ENCODE data around the gene WDR41. TPM values are rescaled to one million over a fixed set of nuclear protein-coding genes. Genes with fewer than 3 reads are reported as not detected.
"Not testable (repeated sequence)": the region's sequence is repeated elsewhere in the genome, so short reads cannot be mapped to it uniquely, and the experiment has no call there.

Gene WDR41
- total RNA-seq, 4 donors from 2014 or later = 32.1 to 43.1 (median 39.5) TPM

DNA sequence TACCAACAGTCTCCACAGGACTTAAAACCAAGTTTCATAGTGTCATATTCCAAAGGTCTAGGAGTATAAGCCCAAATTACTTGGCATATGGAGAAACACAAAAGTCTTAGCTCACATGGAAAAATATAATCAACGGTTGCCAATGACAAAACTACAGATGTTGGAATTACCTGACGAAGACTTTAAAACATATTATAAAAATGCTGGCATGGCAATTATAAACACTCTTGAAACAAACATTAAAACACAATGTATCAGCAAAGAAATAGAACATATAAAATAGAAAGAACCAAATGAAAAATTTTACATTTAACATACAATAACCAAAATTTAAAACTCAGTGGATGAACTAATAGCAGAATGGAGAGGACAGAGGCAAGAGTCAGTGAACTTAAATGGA is 7.9 kb upstream of the WDR41 start:
- Histone ChIP-seq H3K27me3 (no peaks in the 10 kb centered on the region), H3K4me3 (no peak overlapping the region), H3K4me1 (no peaks in the 10 kb centered on the region), H3K36me3 (no peaks in the 10 kb centered on the region), H3K27ac (no peak overlapping the region), H3K9me3 (no peaks in the 10 kb centered on the region)
- TF ChIP-seq, protein P1, sequence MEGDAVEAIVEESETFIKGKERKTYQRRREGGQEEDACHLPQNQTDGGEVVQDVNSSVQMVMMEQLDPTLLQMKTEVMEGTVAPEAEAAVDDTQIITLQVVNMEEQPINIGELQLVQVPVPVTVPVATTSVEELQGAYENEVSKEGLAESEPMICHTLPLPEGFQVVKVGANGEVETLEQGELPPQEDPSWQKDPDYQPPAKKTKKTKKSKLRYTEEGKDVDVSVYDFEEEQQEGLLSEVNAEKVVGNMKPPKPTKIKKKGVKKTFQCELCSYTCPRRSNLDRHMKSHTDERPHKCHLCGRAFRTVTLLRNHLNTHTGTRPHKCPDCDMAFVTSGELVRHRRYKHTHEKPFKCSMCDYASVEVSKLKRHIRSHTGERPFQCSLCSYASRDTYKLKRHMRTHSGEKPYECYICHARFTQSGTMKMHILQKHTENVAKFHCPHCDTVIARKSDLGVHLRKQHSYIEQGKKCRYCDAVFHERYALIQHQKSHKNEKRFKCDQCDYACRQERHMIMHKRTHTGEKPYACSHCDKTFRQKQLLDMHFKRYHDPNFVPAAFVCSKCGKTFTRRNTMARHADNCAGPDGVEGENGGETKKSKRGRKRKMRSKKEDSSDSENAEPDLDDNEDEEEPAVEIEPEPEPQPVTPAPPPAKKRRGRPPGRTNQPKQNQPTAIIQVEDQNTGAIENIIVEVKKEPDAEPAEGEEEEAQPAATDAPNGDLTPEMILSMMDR (IDR thresholded peaks at IDR 0.05) = no peak
- TF ChIP-seq EP300 (IDR thresholded peaks at IDR 0.05) = no peak
- no peak for TF ChIP-seq POLR2AphosphoS5 (IDR thresholded peaks at IDR 0.05)
- no peak for TF ChIP-seq POLR2A (IDR thresholded peaks at IDR 0.05)
- WGBS = 96% methylated on average over 2 of the region's 2 CpGs
- no peak for DNase-seq (ENCODE audit: low spot score in 2 of 2)

DNA sequence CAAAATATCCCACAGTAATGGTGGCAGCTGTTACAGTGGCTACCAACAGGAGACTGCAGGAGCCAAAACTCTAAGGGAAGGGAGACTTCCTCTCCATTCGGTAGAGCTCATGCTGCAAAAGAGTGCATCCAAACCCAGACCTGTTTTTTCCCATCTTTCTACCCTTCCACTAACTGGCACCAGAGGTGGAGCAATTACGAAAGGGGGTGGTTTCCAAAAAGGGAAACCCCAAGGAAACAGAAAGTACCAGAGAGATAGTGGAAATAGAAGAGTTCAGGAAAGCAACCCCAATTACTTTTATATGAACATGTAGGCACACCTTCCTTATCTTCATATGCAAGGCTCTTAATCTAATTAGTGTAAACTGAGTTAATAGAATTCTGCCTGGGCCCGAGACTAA is 7.3 kb upstream of the WDR41 start:
- Histone ChIP-seq H3K27me3 (no peaks in the 10 kb centered on the region), H3K27ac (no peak overlapping the region), H3K9me3 (no peaks in the 10 kb centered on the region), H3K4me3 (no peak overlapping the region), H3K4me1 (no peaks in the 10 kb centered on the region), H3K36me3 (no peaks in the 10 kb centered on the region)
- no peak for DNase-seq (ENCODE audit: low spot score in 2 of 2)
- WGBS = 60% methylated on average over 3 of the region's 3 CpGs
- TF ChIP-seq POLR2AphosphoS5 (IDR thresholded peaks at IDR 0.05) = no peak
- TF ChIP-seq POLR2A (IDR thresholded peaks at IDR 0.05) = no peak
- TF ChIP-seq, protein P1 (IDR thresholded peaks at IDR 0.05) = no peak
- TF ChIP-seq EP300 (IDR thresholded peaks at IDR 0.05) = no peak

DNA sequence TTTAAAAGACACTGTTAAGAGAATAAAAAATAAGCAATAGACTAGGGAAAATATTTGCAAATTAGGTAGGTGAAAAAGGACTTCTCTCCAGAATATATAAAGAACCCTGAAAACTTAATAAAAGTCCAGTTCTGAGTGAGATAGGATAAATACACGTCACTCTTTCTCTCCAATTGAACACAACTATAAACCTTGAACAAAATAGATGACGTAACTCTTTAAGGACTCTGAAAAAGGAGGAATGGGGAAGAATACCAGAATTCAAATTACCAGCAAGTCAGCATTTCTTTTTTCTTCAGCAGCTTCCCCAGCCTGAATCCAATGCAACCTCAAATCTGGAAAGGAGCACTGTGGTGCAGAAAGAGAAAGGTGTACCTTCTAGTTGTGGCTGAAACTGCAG is 6.8 kb upstream of the WDR41 start:
- TF ChIP-seq EP300 (IDR thresholded peaks at IDR 0.05) = no peak
- TF ChIP-seq, protein P1 (IDR thresholded peaks at IDR 0.05) = no peak
- no peak for TF ChIP-seq POLR2A (IDR thresholded peaks at IDR 0.05)
- no peak for TF ChIP-seq POLR2AphosphoS5 (IDR thresholded peaks at IDR 0.05)
- Histone ChIP-seq H3K27me3 (no peaks in the 10 kb centered on the region), H3K27ac (no peak overlapping the region), H3K4me3 (no peak overlapping the region), H3K9me3 (no peaks in the 10 kb centered on the region), H3K36me3 (no peaks in the 10 kb centered on the region), H3K4me1 (no peaks in the 10 kb centered on the region)
- no peak for DNase-seq (ENCODE audit: low spot score in 2 of 2)
- 79% methylated on average over 2 of the region's 2 CpGs for WGBS

DNA sequence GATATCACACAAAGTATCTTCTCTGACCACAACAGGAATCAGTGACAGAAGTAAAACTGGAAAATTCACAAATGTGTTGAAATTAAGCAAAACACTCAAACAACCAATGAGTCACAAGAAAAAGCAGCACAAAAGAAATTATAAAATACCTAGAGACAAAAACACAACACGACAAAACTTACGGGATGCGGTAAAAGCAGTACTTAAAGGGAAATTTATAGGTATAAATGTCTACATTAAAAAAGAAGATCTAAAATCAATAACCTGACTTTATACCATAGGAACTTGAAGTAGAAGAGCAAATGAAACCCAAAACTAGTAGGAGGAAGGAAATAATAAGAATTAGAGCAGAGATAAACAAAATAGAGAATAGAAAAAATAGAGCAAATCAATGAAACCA is 2.8 kb upstream of the WDR41 start:
- Histone ChIP-seq H3K27me3 (no peaks in the 10 kb centered on the region), H3K4me1 (peaks cover 3% of the 10 kb centered on the region), H3K9me3 (no peaks in the 10 kb centered on the region), H3K4me3 (no peak overlapping the region), H3K27ac (no peak overlapping the region), H3K36me3 (no peaks in the 10 kb centered on the region)
- TF ChIP-seq POLR2A (IDR thresholded peaks at IDR 0.05) (no peak), POLR2AphosphoS5 (IDR thresholded peaks at IDR 0.05) (no peak), EP300 (IDR thresholded peaks at IDR 0.05) (no peak)
- TF ChIP-seq, protein P1 (IDR thresholded peaks at IDR 0.05) = no peak
- no peak for DNase-seq (ENCODE audit: low spot score in 2 of 2)
- 96% methylated on average over 3 of the region's 3 CpGs for WGBS

DNA sequence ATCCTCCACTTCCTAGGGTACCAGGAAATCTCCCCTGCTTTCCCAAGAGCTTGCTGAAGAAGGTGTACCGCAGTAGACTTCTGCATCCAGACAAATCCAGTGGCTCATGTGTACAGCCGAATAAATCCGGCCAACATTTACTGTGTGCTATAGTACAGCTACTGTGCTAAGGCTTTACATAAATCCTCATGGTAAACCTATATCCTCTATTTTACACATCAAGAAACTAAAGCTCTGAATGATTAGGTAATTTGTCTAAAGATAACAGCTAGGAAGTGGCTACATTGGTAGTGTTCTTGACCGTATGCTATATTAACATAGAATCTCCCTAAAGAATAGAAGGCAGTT is 511 bp upstream of the WDR41 start:
- no peaks in the 10 kb centered on the region for H3K9me3 ChIP-seq
- H3K4me1 ChIP-seq = peaks cover 3% of the 10 kb centered on the region
- peak overlapping the region; percentile 86 for H3K4me3 ChIP-seq
- WGBS = 35% methylated on average over 4 of the region's 4 CpGs
- TF ChIP-seq EP300 (IDR thresholded peaks at IDR 0.05) (no peak), POLR2AphosphoS5 (IDR thresholded peaks at IDR 0.05) (no peak), POLR2A (IDR thresholded peaks at IDR 0.05) (no peak)
- TF ChIP-seq, protein P1 (IDR thresholded peaks at IDR 0.05) = no peak
- H3K36me3 ChIP-seq = no peaks in the 10 kb centered on the region
- no peak for DNase-seq (ENCODE audit: low spot score in 2 of 2)
- no peaks in the 10 kb centered on the region for H3K27me3 ChIP-seq
- no peak overlapping the region for H3K27ac ChIP-seq

DNA sequence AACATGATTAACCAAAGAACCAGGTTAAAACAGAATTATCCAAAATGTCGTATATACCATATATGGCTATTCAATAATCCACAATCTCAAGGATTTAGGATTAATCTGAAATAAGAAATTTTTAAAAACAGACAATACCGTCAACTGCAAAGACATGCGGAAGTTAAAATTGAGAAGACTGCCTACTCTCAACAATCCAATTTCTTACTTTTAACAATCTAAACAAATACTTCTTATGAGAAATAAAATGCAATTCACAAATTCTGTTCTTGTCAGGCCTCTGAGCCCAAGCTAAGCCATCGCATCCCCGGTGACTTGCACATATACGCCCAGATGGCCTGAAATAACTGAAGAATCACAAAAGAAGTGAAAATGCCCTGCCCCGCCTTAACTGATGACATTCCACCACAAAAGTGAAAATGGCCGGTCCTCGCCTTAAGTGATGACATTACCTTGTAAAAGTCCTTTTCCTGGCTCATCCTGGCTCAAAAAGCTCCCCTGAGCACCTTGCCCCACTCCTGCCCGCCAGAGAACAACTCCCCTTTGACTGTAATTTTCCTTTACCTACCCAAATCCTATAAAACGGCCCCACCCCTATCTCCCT is 1.3 kb downstream of the WDR41 start:
- H3K27me3 ChIP-seq; H3K36me3 ChIP-seq; H3K9me3 ChIP-seq; DNase-seq (ENCODE audit: low spot score in 2 of 2): not testable (repeated sequence)
- H3K4me1 ChIP-seq = peaks cover 14% of the 10 kb centered on the region
- 19% methylated on average over 11 of the region's 11 CpGs for WGBS
- peak overlapping the region; percentile 86 for H3K4me3 ChIP-seq
- peak overlapping the region; percentile 93 for H3K27ac ChIP-seq

Measured in suprapubic skin (tissue), 4 donors.